Dedifferentiated amniotic fluid mesenchymal stem cell (primary cell): Measurements from ENCODE around the gene CNTNAP2.

Source experiments
- DNase-seq: peaks from one replicate; pipeline ENCODE4 v3.0.0-alpha.2; 2016; ENCODE audit errors: extremely low spot score

The CNTNAP2 gene

GRCh38 chr7:148201992-148202391, 2085.4 kb downstream of the CNTNAP2 start:
- DNase-seq, result no peak

- DNase-seq, result no peak
Observed at GRCh38 chr7:148204639-148205304, 2088.2 kb downstream of the CNTNAP2 start.

- DNase-seq, result no peak
Observed at GRCh38 chr7:148209643-148210190, 2093.1 kb downstream of the CNTNAP2 start.

- DNase-seq, result no peak
Observed at GRCh38 chr7:148210804-148211325, 2094.3 kb downstream of the CNTNAP2 start.

- no peak for DNase-seq
Observed at GRCh38 chr7:148211740-148212151, 2095.1 kb downstream of the CNTNAP2 start.

GRCh38 chr7:148212731-148213130, 2096.1 kb downstream of the CNTNAP2 start:
- no peak for DNase-seq

GRCh38 chr7:148214101-148214500, 2097.5 kb downstream of the CNTNAP2 start:
- DNase-seq, result no peak

GRCh38 chr7:148218603-148219002, 2102.0 kb downstream of the CNTNAP2 start:
- no peak for DNase-seq

- DNase-seq, result no peak
Observed at GRCh38 chr7:148222721-148223120, 2106.1 kb downstream of the CNTNAP2 start.

- no peak for DNase-seq
Observed at GRCh38 chr7:148223160-148223559, 2106.6 kb downstream of the CNTNAP2 start.

GRCh38 chr7:148223738-148224137, 2107.1 kb downstream of the CNTNAP2 start:
- no peak for DNase-seq

GRCh38 chr7:148230296-148230695, 2113.7 kb downstream of the CNTNAP2 start:
- DNase-seq, result no peak

- no peak for DNase-seq
Observed at GRCh38 chr7:148230883-148231282, 2114.3 kb downstream of the CNTNAP2 start.

GRCh38 chr7:148232784-148233183, 2116.2 kb downstream of the CNTNAP2 start:
- no peak for DNase-seq

GRCh38 chr7:148234715-148235114, 2118.1 kb downstream of the CNTNAP2 start:
- DNase-seq, result no peak

GRCh38 chr7:148238761-148239325, 2122.2 kb downstream of the CNTNAP2 start:
- no peak for DNase-seq

- DNase-seq, result no peak
Observed at GRCh38 chr7:148241700-148242293, 2125.2 kb downstream of the CNTNAP2 start.

- peak; percentile 55 for DNase-seq
Observed at GRCh38 chr7:148242294-148242821, 2125.8 kb downstream of the CNTNAP2 start.

- DNase-seq, result no peak
Observed at GRCh38 chr7:148245381-148245780, 2128.8 kb downstream of the CNTNAP2 start.

GRCh38 chr7:148253629-148254028, 2137.0 kb downstream of the CNTNAP2 start:
- no peak for DNase-seq

- no peak for DNase-seq
Observed at GRCh38 chr7:148255333-148255732, 2138.7 kb downstream of the CNTNAP2 start.

GRCh38 chr7:148256433-148256832, 2139.8 kb downstream of the CNTNAP2 start:
- DNase-seq, result no peak

- no peak for DNase-seq
Observed at GRCh38 chr7:148260599-148260998, 2144.0 kb downstream of the CNTNAP2 start.
